HG02970 (cell line): ENCODE results near the gene OR8A1.

Source experiments
- ATAC-seq: cut with Tn5 transposase; IDR thresholded peaks from one replicate; pipeline ENCODE4 v1.9.1; 2021; ENCODE audit warnings: mild to moderate bottlenecking, moderate library complexity, moderate number of reproducible peaks; ENCODE audit not compliant: unreplicated experiment, low FRiP score

OR8A1 gene

GRCh38 chr11:124569697-124570096 lies at the start of gene OR8A1:
TSS of gene OR8A1 (plus strand) at chr11:124569997. CDS start at chr11:124570120, 123 bp downstream.
- ATAC-seq = no peak

GRCh38 chr11:124520550-124520854 lies 49.3 kb upstream of the OR8A1 start:
- ATAC-seq = no peak

- no peak for ATAC-seq
These were observed 36.2 kb upstream of the OR8A1 start for GRCh38 chr11:124533626-124534025.

GRCh38 chr11:124534051-124534450 lies 35.7 kb upstream of the OR8A1 start:
- no peak for ATAC-seq

- no peak for ATAC-seq
These were observed 34.1 kb upstream of the OR8A1 start for GRCh38 chr11:124535552-124536232.

GRCh38 chr11:124536520-124536919 lies 33.3 kb upstream of the OR8A1 start:
- no peak for ATAC-seq

- ATAC-seq = no peak
These were observed 31.8 kb upstream of the OR8A1 start for GRCh38 chr11:124538019-124538418.

- ATAC-seq = no peak
These were observed 28.6 kb upstream of the OR8A1 start for GRCh38 chr11:124541204-124541603.

GRCh38 chr11:124543145-124543544 lies 26.7 kb upstream of the OR8A1 start:
- ATAC-seq = no peak

- ATAC-seq = no peak
These were observed 26.2 kb upstream of the OR8A1 start, which contains the start of gene OR8B12 for GRCh38 chr11:124543554-124543953. TSS of gene OR8B12 (minus strand) at chr11:124543654. CDS start at chr11:124543654, 0 bp downstream.

- no peak for ATAC-seq
These were observed 18.6 kb upstream of the OR8A1 start for GRCh38 chr11:124551189-124551588.

GRCh38 chr11:124551987-124552386 lies 17.8 kb upstream of the OR8A1 start:
- no peak for ATAC-seq

- ATAC-seq = no peak
These were observed 13.0 kb upstream of the OR8A1 start for GRCh38 chr11:124556828-124557227.

GRCh38 chr11:124570160-124570559 lies 363 bp downstream of the OR8A1 start:
- no peak for ATAC-seq

- no peak for ATAC-seq
These were observed 8.1 kb downstream of the OR8A1 start for GRCh38 chr11:124577716-124578427.

GRCh38 chr11:124578761-124579160 lies 9.0 kb downstream of the OR8A1 start:
- ATAC-seq = no peak

GRCh38 chr11:124581817-124582216 lies 12.0 kb downstream of the OR8A1 start:
- ATAC-seq = no peak

GRCh38 chr11:124582565-124582964 lies 12.8 kb downstream of the OR8A1 start:
- no peak for ATAC-seq

- ATAC-seq = no peak
These were observed 14.0 kb downstream of the OR8A1 start for GRCh38 chr11:124583781-124584180.

GRCh38 chr11:124584681-124585372 lies 15.0 kb downstream of the OR8A1 start:
- no peak for ATAC-seq

GRCh38 chr11:124586238-124586860 lies 16.6 kb downstream of the OR8A1 start:
- ATAC-seq = peak; percentile 60
